HG03432 (cell line): Measurements from ENCODE around the gene NFU1.
"Not testable (repeated sequence)": the region's sequence is repeated elsewhere in the genome, so short reads cannot be mapped to it uniquely, and the experiment has no call there.

Source experiments
- ATAC-seq: cut with Tn5 transposase; IDR thresholded peaks from one replicate; pipeline ENCODE4 v1.9.1; 2021; ENCODE audit warnings: mild to moderate bottlenecking, moderate library complexity; ENCODE audit not compliant: unreplicated experiment

NFU1 gene

DNA sequence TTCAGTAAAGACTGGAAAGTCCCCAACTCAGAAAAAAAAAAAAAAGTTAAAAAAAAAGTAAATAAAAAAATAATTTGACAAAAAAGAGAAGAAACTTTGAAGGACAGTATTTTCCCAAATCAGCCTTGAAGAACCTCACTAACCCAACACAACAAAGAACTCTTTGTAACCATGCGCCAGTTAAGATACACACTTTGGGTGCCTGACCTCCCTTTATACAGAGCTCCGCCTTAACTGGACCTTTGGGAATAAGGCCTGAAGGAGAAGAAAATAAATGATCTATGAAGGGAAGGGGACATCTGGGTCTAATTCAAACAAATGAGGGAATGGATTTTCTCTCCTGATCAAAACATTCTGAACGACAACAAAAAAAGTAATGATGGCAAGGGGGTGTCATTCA lies 48.0 kb downstream of the NFU1 start:
- no peak for ATAC-seq

DNA sequence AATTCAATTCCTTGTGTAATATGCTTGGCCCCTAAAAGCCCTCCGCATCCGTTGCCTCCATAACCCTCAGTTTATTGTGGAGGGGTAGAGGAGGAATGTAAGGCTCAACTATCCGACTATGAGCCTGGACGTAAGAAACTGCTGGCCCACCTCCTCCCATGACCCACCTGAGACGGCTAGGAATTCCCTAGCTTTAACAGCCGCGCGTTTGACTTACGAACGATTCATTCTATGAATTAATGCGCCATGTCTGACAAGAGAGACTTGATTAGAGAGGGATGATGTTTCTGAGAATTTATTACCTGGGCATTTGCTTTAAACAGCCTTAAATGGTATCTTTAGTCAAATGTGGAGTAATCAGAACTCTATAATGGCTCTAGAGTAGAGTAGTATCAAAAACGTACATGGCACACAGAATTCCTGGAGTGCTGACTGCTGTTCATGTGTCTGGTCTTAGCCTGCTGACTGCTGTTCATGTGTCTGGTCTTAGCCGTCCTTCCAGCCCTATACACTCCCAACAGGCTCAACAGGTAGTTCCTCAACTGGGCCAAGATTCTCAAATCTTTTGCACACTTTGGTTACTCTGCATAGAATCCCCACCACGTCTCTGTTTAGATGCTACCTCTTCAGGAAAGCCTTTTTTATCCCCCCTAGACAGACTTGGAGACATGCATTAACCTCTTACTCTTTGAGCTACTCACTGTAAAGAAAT lies 49.3 kb downstream of the NFU1 start:
- no peak for ATAC-seq

DNA sequence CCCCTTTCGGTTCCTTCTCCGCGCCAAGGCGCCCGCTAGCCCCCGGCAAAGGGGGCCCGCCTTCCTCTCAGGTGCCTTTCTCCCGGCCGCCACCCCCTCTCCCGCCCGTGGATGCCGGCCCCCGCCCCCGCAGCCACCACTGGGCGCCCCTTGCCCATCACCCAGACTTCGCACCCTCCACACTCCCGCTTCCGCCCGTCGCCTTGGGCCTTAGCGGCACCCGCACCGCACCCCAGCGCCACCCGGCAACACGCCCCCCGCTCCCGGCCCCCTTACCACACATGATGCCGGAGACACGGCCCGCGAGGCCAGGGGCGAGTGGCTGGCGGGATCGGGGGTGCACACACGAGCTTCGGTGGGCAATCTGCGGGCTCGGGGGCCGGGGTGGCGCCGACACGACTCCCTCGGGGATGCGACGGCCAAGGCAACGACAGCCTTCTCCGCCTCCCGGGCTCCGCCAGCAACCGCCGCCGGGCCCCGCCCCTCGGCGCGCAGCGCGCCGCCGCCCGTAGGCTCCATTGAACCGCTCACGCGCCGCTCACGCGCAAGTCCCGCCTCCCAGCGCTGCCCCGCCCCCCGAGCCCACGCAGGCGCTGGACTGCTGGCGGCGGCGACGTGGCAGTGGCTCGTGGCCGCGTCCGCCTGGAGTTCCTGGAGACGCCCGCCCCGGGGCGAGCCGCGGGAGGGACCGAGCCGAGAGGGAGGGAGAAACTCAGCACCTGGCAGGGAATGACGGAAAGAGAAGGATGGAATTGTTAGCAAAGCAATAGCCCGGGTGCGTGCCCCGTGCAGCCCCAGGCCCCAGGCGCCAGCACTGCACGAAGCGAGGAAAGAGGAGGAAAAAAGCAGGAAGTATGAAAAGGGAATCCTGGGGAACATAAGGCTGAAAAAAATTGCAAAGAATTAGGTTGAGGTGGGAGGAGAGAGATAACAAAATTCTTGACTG lies 50.2 kb downstream of the NFU1 start, which contains the start of gene GFPT1:
TSS of gene GFPT1 (minus strand) at position 439 of the 946 bp plus-strand sequence. CDS start at position 283, 156 bp downstream.
- peak; percentile 91 for ATAC-seq

DNA sequence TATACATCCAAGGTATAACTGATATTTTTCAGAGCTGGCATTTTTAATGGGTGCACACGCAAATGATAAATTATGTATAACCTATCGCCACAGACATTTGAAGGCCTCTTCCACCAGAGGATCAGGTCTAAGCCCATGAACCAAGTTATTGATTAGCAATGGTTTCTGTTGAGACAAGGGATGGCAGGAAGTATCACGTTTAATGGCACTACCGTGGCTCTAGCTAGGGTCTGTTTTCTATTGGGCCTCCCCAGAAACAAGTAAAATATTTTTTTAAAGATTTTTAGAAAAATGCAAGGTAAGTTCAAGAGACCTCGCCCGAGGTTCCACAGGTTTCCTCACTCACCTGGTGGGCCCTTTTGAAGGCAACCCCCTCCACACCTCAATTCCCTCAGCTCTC lies 50.9 kb downstream of the NFU1 start:
- peak; percentile 19 for ATAC-seq

DNA sequence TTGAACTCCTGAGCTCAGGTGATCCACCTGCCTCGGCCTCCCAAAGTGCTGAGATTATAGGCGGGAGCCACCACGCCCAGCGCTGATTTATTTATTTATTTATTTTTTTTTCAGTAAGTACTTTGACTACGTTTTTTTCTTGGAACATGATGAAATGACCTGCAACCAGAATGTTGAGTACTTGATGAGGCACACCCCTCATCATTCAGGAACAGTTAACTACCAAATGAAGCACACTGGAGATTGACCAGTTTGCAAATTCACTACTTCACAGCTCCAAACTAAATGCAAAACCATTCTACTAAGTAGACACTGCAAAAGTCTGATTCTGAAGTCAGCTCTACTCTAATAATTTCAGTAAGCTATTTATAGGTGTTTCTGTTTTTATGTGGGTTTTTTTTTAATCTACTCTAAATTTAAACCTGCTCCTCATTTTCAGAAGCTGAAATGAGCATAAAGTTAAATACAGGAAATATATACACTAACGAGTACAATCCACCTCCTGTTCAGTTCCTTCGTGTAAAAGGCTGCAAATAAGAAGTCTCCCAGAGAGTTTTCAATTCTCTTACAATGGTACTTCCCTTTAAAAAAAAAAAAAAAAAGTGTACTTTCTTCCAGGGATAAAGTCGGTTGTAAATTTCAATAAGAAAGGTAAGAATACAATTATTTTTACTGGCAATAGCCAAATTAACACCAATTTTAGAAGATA lies 51.6 kb downstream of the NFU1 start:
- no peak for ATAC-seq

DNA sequence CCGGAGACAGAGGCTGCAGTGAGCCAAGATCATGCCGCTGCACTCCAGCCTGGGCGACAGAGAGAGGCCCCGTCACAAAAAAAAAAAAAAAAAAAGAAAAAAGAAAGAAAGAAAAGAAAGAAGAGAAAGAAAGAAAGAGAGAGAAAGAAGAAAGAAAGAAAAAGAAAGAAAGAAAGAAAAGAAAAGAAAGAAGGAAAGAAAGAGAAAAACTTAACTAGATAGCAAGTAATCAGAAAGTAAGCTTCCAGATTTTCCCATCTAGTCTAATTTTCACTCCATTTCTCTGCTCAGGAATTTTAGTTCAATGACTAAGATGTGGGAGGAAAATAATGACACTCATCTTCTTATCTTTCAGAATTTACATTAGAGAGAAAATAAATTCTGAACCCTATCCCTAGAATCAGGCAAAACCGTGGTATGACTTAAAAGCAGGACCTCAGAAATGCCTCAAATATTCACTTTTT lies 52.6 kb downstream of the NFU1 start:
- ATAC-seq, result no peak

DNA sequence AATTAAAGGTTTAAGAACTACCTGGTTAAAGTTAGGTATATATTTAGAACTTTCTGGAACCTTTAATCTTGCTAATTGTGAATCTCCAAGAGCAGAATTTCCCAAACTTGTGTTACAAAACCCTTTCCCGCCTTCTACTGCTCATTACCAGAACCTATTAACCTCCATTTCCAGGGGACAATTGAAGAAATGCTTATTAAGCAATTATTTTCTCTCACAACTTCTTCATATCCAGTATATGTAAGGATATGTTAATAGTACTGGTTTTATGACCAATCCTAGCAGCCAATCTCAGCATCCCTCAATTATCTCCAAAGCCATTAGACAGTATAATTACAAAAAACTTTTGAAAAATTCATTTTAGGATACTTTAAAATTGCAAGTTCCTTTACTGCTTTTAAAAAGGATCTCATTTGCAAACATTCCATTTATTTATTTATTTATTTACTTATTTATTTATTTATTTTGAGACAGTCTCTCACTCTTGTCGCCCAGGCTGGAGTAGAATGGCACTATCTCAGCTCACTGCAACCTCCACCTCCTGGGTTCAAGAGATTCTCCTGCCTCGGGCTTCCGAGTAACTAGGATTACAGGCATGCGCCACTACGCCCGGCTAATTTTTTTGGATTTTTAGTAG lies 53.9 kb downstream of the NFU1 start:
- ATAC-seq, result no peak

DNA sequence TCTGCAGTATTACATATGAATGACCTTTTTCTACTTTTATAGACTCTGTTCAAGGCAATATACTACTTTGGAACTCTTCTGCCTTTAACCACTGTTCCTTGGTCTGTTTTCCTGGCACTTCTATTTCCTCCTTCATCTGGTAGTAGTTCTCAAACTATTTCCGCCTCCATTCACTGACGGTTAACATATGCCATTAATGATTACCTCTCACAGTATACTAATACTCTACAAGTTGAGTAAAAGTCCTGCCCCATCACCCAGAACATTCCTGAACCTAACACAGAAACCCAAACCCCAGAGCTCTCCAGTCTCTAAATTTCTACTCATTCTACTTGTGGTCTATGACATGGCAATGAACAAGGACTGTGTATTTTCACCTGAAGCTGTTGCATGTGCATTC lies 54.7 kb downstream of the NFU1 start:
- ATAC-seq, result no peak

DNA sequence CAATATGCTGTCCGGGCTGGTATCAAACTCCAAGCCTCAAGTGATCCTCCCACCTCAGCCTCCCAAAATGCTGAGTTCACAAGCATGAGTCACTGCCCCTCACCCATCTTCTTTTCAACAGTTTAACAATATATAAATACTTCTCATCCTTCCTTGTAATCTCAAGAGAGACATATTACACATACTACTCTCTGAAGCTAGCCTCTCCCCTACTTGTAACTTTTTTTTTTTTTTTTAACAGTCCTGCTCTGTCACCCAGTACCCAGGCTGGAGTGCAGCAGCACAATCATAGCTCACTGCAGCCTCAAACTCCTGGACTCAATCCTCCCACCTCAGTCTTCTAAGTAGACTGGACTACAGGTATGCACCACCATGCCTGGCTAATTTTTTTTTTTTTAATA lies 55.9 kb downstream of the NFU1 start:
- ATAC-seq, result peak; percentile 34

DNA sequence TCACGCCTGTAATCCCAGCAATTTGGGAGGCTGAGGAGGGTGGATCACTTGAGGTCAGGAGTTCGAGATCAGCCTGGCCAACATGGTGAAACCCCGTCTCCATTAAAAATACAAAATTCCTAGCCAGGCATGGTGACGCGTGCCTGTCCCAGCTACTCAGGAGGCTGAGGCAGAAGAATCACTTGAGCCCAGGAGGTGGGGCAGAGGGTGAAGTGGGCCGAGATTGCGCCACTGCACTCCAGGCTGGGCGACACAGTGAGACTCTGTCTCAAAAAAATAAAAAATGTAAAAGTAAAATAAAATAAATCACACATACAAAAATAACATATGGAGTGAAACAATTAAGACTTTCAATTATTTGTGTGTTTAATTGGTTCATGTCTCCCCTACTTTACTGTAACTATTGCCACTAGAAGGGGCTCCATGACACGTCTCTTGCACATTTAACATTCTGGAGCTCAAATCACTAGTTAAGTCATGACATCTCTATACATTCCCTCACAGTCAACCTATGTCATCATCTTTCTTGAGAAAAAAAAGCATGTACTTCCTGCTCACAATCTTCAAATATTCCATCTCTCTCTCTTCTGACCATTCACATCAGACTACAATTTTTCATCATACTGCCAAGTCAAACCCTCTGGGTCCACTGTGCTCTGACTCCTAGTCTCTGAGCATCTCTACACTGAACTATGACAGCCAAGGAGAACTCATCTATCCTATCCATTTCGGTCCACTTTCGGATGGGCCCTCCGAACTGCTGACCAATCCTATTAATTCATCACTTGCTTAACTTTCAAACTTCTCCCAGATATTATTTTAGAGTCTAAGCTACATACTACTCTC lies 56.9 kb downstream of the NFU1 start:
- no peak for ATAC-seq

DNA sequence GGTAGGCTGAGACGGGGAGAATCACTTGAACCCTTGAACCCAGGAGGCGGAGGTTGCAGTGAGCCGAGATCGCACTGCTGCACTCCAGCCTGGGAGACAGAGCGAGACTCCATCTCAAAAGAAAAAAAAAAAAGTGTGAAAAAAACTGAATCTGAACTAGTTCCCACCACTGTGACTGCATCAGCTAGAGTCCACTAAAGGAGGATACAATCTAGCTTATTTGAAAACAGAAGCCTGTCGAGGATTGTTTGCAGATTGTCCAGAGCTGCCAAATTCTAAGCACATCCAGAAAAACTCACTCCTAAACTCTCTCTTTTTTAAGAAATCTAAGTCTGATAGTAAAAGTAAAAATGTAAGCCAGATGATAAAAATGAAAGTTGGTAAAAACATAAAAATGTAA lies 60.8 kb downstream of the NFU1 start:
- ATAC-seq, result no peak

DNA sequence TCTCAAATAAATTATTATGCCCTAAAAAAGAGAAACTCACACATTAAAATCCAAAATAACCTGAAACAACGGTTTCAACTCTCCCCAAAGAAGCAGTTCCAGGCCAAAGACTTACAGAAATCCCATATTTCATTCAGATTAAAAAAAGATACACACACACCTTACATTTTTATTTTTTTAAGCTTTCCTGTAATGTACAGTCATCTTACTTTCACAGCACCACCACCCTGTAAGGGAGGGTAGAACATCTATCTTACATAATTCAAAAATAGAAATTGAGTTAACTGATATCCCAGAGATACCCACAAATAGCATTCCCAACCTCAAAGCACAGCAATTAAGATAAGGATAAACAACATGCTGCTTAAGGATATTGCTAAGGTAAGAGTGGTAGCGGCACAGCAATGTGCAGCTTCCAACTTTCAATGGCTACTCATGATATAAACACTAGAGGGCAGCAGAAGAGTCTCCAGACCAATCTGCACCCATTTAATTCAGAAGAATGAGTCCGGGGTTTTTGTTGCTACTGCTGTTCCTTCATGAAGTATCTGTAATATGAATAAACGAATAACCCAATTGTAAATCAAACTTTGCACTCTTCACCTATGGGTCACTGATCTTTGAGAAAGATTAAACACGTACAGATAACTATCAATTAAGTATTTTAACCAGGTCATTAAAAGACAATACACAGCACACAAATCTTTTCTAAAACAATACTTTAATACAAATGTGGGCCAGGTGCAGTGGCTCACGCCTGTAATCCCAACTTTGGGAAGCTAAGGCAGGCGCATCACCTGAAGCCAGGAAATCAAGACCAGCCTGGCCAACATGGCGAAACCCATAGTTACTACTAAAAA lies 61.5 kb downstream of the NFU1 start:
- ATAC-seq, result no peak

DNA sequence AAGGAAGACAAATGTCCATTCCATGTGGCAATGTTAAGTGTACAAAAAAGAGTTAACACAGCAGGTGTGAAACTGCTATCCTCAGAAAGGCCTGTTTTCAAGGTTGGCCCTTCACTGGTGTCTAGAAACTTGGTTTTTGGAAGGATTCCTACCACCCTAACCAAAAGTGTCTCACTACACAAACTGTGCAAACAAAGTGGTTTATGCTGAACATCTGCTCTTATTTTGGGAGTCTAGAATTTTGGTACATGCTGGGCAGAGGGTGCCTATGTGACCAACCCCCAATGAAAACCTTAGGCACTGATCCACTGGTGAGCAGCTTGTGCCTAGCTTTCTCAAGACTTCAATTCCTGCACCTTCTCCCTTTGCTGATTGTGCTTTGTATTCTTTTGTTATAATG lies 64.5 kb downstream of the NFU1 start:
- ATAC-seq, result no peak

DNA sequence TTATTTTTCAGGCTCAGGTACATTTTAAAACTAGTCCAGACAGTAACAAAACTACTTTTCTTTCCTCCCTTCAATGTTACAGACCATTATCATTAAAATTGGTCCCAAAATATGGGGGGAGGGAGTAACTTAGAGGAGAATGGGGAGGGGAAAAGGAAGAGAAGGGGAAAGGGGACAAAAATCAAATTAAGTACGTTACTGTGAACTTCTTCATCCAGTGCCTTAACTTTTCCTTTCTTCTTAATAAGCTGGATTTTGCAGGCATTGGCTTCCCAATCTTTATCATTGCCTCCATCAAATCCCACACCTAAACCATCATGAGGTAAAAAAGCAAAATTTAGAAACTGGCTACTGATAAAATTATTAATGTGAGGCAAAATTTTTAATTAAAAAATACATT lies 67.4 kb downstream of the NFU1 start:
- no peak for ATAC-seq

DNA sequence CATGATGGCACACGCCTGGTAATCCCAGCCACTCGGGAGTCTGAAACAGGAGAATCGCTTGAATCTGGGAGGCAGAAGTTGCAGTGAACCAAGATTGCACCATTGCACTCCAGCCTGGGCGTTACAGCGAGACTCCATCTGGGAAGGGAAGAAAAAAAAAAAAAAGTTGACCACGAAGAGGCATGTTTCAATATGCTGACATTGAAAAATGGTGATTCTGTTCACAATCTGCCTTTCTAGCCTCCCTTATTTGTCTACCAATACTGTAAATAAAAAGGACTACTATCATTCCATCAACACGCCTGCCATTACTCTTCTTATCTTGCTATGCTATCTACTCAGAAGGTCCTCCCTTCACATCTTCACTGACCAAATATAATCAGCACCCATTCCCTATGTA lies 68.6 kb downstream of the NFU1 start:
- no peak for ATAC-seq

DNA sequence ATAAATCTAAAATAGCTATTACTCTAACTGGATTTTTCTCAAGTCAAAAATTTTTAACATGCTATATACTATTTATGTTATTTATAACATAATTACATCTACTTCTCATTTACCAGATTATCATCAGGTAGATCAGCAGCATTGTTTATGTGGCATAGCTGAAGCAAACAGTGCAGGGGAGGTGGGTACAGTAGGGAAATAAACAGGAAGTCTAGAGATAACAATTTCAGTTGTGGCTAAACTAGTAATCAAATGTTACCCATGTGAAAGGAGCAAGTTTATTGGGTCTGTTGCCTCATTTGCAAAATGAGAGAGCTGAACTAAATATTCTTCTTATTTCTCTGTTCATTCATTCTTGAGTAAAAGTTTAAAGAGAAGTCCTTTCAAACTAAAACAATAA lies 77.9 kb downstream of the NFU1 start:
- no peak for ATAC-seq

DNA sequence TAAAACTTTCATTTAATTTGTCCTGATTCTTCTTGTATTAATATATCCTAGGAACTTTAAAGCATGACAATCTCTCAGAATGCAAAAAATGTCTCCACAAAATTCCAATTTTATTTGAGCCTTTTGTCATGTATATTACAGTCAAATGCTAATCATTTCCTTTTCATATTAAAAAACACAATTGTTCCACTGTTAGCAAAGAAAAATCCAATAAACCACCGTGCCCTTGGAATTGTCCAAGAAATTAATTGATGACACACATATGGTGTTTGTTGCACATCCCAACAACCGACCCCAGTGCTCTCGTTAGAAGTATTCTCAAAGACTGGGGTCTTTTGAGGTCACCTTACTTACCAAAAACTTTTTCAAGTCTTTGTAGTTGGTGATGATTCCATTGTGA lies 78.3 kb downstream of the NFU1 start:
- no peak for ATAC-seq

DNA sequence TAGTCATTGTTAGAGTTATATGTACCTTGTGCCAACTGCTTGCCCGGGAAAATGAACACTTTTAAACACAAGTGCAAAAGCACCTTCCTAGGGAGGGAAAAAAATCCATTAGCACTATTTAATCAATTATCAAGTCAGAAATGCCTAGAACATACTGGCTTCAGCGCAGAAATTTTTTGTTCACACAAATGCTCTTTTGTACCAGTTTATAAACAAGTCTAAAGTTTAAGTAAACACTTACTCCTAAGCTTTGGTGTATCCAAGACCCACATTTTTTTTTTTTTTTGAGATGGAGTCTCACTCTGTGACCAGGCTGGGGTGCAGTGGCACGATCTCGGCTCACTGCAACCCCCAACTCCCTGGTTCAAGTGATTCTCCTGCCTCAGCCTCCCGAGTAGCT lies 80.8 kb downstream of the NFU1 start:
- ATAC-seq, result no peak

DNA sequence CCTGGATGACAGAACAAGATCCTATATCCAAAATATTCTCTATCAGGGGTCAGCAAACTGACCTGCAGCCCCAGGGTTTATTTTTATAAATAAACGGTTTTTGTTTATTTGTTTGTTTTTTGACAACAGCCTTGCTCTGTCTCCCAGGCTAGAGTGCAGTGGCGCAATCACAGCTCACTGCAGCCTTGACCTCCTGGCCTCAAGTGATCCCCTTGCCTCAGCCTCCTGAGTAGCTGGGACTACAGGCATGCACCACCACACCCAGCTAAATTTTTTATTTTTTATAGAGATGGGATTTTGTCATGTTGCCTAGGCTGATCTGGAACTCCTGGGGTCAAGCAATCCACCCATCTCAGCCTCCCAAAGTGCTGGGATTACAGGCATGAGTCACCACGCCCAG lies 82.3 kb downstream of the NFU1 start:
- ATAC-seq, result not testable (repeated sequence)
